GM21390 (cell line): Measurements from ENCODE around the gene TMPRSS13.

ENCODE experiments used
- ATAC-seq: cut with Tn5 transposase; IDR thresholded peaks from one replicate; pipeline ENCODE4 v1.9.1; 2021; ENCODE audit not compliant: unreplicated experiment

The TMPRSS13 gene

DNA sequence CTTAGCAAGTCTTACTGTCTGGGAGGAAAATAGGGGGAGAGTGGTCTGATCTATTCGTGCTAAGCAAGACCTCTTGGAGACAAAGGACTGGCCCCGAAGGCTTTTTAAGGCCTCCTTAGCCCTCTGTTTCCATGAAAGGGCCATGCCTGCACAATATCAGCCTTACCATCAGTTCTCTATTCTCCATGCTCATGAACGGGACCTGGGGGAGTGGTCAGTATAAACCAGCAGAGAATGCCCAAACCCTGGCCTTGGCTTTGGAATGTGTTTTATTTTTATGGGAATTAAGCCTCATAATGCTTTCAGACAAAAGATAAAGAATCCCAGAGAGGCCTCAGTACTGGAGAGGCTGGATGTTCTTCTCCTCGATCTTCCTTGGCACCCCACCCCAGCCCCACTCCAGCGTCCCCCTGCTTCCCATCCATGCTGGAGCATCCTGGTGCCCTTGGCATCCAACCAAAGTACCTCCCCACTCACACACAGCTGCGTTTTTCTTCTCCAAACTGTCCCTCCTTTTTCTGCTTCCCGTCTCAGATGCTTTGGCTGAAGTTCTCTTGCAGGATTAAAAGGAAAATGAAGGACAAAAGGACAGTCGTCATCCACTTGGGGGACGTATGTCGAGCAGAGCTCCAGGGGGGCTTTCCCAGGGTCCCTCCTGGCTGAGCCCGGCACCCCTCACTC, 71.3 kb downstream of the TMPRSS13 start:
- ATAC-seq: no peak

DNA sequence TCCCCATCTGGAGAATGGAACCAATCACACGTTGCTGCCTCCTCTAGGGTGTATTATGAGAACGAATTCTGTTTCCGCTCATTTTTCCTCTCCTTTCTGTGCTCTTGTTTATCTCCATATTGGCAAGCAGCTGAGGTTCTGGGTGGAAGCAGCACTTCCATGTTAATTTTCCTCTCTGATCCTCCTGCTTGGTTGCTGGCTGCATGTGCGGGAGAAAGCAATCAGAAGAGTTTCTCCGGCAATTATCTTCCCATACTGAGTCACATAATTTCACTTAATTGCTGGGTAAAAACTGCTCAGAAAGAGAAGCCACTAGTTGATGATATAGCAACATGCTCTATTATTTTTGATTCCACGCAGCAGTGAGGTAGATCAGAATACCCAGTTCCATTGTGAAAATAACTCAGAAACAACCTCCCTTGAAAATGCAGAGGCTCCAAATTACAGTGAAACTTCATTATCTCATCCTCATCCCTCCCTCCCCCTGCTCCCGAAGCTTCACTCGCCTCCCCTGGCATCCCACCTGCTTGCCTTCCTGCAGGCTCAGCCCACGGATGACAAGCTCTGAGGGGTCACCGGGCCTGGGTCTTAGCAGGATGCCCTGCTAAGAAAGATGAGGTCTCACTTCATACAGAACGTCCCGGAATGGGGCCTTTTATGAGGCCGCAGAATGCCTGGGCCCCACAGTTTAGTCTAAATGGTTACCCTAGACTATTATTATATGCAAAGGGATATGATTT, 73.1 kb downstream of the TMPRSS13 start:
- ATAC-seq: no peak

DNA sequence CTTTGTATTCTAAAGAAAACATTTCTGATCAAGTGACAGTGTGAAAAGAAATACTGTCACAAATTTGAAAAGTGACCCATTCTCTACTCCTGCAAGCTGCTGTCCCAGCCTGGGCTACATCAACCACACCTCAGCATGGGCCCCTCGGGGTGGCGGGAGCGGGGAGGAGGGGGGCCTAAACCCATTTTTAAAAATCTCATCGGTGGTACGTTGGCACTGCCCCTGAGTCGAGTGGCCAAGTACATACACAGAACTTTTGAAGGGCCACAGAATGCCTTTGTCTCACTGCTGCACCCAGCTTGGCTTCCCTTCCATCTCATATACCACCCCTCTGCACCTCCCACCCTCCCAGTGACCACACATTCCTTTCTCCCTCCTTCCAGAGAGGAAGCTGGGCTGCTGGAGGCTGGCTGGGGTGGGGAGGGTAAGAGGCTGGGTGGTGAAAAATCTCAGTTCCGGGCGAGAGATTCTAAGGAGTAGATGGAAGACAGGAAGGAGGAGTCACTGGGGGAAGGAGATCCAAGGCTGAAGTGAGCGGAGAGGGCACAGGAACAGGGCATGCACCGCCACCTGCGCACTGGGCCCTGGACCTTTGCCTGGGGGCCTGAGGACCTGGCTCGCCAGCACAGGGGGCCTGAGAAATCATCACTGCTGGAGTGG, 73.9 kb downstream of the TMPRSS13 start:
- ATAC-seq: no peak

DNA sequence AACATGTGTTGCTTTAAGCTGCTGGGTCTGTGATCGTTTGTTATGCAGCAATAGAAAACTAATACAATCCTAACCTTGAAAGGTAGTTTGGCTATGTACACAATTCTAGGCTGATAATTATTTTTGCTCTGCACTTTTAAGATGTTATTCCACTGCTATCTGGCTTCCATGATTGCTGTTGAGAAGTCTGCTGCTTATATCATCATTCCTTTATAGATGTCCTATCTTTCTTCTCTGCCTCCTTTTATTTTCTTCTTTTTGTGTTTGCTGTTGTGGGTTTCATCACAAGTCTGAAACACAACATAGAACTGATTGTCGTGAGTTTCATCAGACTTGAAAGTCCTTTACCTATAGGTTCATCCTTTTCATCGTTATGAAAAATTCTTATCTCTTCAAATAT, 76.9 kb downstream of the TMPRSS13 start:
- ATAC-seq: no peak

GRCh38 chr11:117851852-117852251, 77.3 kb downstream of the TMPRSS13 start:
- no peak for ATAC-seq

GRCh38 chr11:117851106-117851505, 78.1 kb downstream of the TMPRSS13 start:
- ATAC-seq: no peak
